B cell (primary cell): Measurements from ENCODE around the gene PGK2. TPM values are rescaled to one million over a fixed set of nuclear protein-coding genes. Genes with fewer than 3 reads are reported as not detected.
"Not testable (repeated sequence)": the region's sequence is repeated elsewhere in the genome, so short reads cannot be mapped to it uniquely, and the experiment has no call there.

ENCODE experiments used
- ATAC-seq: fragments of 200-7000 bp; cut with Tn5 transposase; one replicate; pipeline ENCODE4 v1.10.0; 2021; ENCODE audit warnings: low read depth, mild to moderate bottlenecking, moderate number of reproducible peaks, moderate library complexity
- CTCF ChIA-PET: fragments of 350-600 bp; sonication (Branson Sonifier 250); formaldehyde crosslinking; loops from one replicate; lab custom pipeline; 2021; ENCODE audit warnings: antibody characterized with exemption, inconsistent platforms; lab: Charles Lee
- POLR2A ChIA-PET: fragments of 350-600 bp; sonication (Branson Sonifier 250); formaldehyde crosslinking; loops from one replicate; lab custom pipeline; 2021; ENCODE audit warnings: antibody characterized with exemption; lab: Charles Lee
- DNase-seq: peaks from one replicate; pipeline ENCODE4 v3.0.0; 2013
- H2AFZ ChIP-seq: 2 replicates; pipeline ENCODE4 v1.6.1; 2012; ENCODE audit warnings: mild to moderate bottlenecking, low read depth, low read length; ENCODE audit not compliant: insufficient read depth, poor library complexity, severe bottlenecking
- H3K27ac ChIP-seq, 2 donors: 1 replicate in 1 of 2; 2 replicates in 1 of 2; pipeline ENCODE4 v1.5.1; 2012 to 2013; ENCODE audit warnings: low read length in 2 of 2, mild to moderate bottlenecking in 2 of 2, moderate library complexity in 1 of 2
- H3K27me3 ChIP-seq, 4 experiments: fragments of 200-600 bp in 1 of 4; sonication (generic) in 1 of 4; replicated peaks in 1 of 4; 1 replicate in 2 of 4; 2 replicates in 2 of 4; pipeline versions ENCODE4 v1.6.1 to v1.7.0; 2013 to 2016; ENCODE audit warnings: low read length in 3 of 4, mild to moderate bottlenecking in 2 of 4, mixed read lengths in 1 of 4, moderate library complexity in 1 of 4; ENCODE audit not compliant: insufficient read depth in 4 of 4, control insufficient read depth in 3 of 4; ENCODE audit errors: control extremely low read depth in 1 of 4
- H3K36me3 ChIP-seq, 2 experiments: replicated peaks in 1 of 2; 1 replicate in 1 of 2; 2 replicates in 1 of 2; pipeline versions ENCODE4 v1.6.1 to v1.7.1; 2013; ENCODE audit warnings: low read length in 1 of 2; ENCODE audit not compliant: insufficient read depth in 2 of 2, control insufficient read depth in 1 of 2; ENCODE audit errors: control extremely low read depth in 1 of 2, extremely low read depth in 1 of 2
- H3K4me1 ChIP-seq, 2 donors: fragments of 200-600 bp in 1 of 2; sonication (generic) in 1 of 2; 1 replicate in 1 of 2; 2 replicates in 1 of 2; pipeline versions ENCODE4 v1.5.1 to v1.6.1; 2013 to 2017; ENCODE audit warnings: low read length in 2 of 2; ENCODE audit not compliant: control insufficient read depth in 2 of 2, insufficient read depth in 2 of 2
- H3K4me2 ChIP-seq: replicated peaks from 2 replicates; pipeline ENCODE3; 2012; ENCODE audit warnings: mild to moderate bottlenecking, low read depth, low read length; ENCODE audit not compliant: poor library complexity, severe bottlenecking
- H3K4me3 ChIP-seq, 5 experiments: fragments of 200-600 bp in 1 of 5; sonication (generic) in 1 of 5; 1 replicate in 3 of 5; 2 replicates in 2 of 5; pipeline versions ENCODE4 v1.5.1 to v1.7.0; 2011 to 2016; ENCODE audit warnings: low read length in 4 of 5, mild to moderate bottlenecking in 4 of 5, low read depth in 2 of 5, control low read depth in 1 of 5, moderate library complexity in 1 of 5; ENCODE audit not compliant: insufficient read depth in 1 of 5; ENCODE audit errors: control extremely low read depth in 1 of 5, extremely low read depth in 1 of 5
- H3K79me2 ChIP-seq: fragments of 200-600 bp; sonication (generic); one replicate; pipeline ENCODE4 v1.6.0; 2016; ENCODE audit warnings: low read length; ENCODE audit not compliant: control insufficient read depth, insufficient read depth
- H3K9ac ChIP-seq: fragments of 200-600 bp; sonication (generic); 2 replicates; pipeline ENCODE4 v1.6.1; 2017; ENCODE audit warnings: mild to moderate bottlenecking, low read length, moderate library complexity
- H3K9me3 ChIP-seq, 3 donors: one replicate each; pipeline versions ENCODE4 v1.6.1 to v1.7.1; 2013; ENCODE audit warnings: low read length in 2 of 3; ENCODE audit not compliant: control insufficient read depth in 2 of 3, insufficient read depth in 1 of 3; ENCODE audit errors: control extremely low read depth in 1 of 3
- H4K20me1 ChIP-seq: 2 replicates; pipeline ENCODE4 v1.6.0; 2012; ENCODE audit warnings: mild to moderate bottlenecking, low read length; ENCODE audit not compliant: insufficient read depth, control insufficient read depth, poor library complexity, severe bottlenecking
- H3K27ac Mint-ChIP-seq: one replicate; pipeline ENCODE4 v1.8.0; 2021; ENCODE audit warnings: mixed read lengths
- H3K27me3 Mint-ChIP-seq: one replicate; pipeline ENCODE4 v1.8.0; 2021; ENCODE audit warnings: mixed read lengths
- H3K4me1 Mint-ChIP-seq: one replicate; pipeline ENCODE4 v1.8.0; 2021; ENCODE audit warnings: mixed read lengths
- H3K4me3 Mint-ChIP-seq: one replicate; pipeline ENCODE4 v1.8.0; 2021; ENCODE audit warnings: mixed read lengths
- H3K9me3 Mint-ChIP-seq: one replicate; pipeline ENCODE4 v1.8.0; 2022; ENCODE audit warnings: mixed read lengths; ENCODE audit not compliant: insufficient read depth
- EZH2 ChIP-seq: IDR thresholded peaks from 2 replicates; pipeline ENCODE4 v1.6.1; 2012; ENCODE audit warnings: borderline replicate concordance, low read depth, mild to moderate bottlenecking, moderate library complexity, low read length; ENCODE audit not compliant: insufficient read depth, poor library complexity, severe bottlenecking
- WGBS: methylation state at CpG from one replicate; pipeline ENCODE4 v1.1.5; 2013; ENCODE audit warnings: missing lambda C conversion rate; ENCODE audit not compliant: insufficient coverage; 5-methylcytosine and 5-hydroxymethylcytosine counted together
- intact Hi-C: fragments of 100-400 bp; cut with micrococcal nuclease; formaldehyde crosslinking; loops from one replicate; pipeline ENCODE4 v1.10.0; 2022
- polyA plus RNA-seq: library from polyadenylated mRNA; depleted of rRNA; stranded (reverse); fragments of >200 nt; gene quantifications from 2 replicates; pipeline ENCODE4 v1.2.3, GENCODE V29; 2012
- total RNA-seq, 2 donors: library from RNA; stranded (reverse); fragments of 120-200 nt in 1 of 2; gene quantifications; 1 replicate in 1 of 2; 2 replicates in 1 of 2; pipeline versions ENCODE4 v1.2.3 to v1.2.4, GENCODE V29; 2013 to 2022
- TF ChIP-seq, protein P1 (sequence below): fragments of 200-600 bp; IDR thresholded peaks from one replicate; pipeline ENCODE4 v1.8.0; 2022; ENCODE audit warnings: antibody characterized with exemption, mild to moderate bottlenecking

Gene PGK2
- total and polyA plus RNA-seq, 2 donors (not counting 1 experiment from before 2014, with no cell fraction given), result not detected

DNA sequence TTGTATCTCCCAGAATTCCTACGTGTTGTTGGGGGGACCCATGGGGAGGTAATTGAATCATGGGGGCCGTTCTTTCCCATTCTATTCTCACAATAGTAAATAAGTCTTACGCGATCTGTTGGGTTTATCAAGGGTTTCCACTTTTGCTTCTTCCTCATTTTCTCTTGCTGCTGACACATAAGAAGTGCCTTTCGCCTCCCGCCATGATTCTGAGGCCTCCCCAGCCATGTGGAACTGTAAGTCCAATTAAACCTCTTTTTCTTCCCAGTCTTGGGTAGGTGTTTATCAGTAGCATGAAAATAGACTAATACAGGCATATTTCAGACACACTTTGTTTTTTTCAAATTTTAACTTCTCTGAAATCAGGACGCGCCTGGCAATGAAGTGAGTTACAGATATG, 14.4 kb upstream of the PGK2 start:
- Histone ChIP-seq H3K9ac (no peak overlapping the region), H3K4me1 (no peaks in the 10 kb centered on the region), H3K27ac (no peak overlapping the region), H2AFZ (no peak overlapping the region), H3K27me3 (no peaks in the 10 kb centered on the region), H3K4me2 (no peak overlapping the region), H3K4me3 (no peak overlapping the region), H3K36me3 (no peaks in the 10 kb centered on the region), H3K9me3 (peaks cover 0 to 16% (median 0%) of the 10 kb centered on the region in 3 donors), H4K20me1 (no peaks in the 10 kb centered on the region), H3K79me2 (no peaks in the 10 kb centered on the region)
- H3K9me3 Mint-ChIP-seq, result peaks cover 3% of the 10 kb centered on the region
- no peak overlapping the region for H3K4me3 Mint-ChIP-seq
- ATAC-seq (no peak), DNase-seq (no peak)
- ChIA-PET CTCF (no interaction called here), POLR2A (no interaction called here)
- TF ChIP-seq EZH2, result no peak
- TF ChIP-seq, protein P1, sequence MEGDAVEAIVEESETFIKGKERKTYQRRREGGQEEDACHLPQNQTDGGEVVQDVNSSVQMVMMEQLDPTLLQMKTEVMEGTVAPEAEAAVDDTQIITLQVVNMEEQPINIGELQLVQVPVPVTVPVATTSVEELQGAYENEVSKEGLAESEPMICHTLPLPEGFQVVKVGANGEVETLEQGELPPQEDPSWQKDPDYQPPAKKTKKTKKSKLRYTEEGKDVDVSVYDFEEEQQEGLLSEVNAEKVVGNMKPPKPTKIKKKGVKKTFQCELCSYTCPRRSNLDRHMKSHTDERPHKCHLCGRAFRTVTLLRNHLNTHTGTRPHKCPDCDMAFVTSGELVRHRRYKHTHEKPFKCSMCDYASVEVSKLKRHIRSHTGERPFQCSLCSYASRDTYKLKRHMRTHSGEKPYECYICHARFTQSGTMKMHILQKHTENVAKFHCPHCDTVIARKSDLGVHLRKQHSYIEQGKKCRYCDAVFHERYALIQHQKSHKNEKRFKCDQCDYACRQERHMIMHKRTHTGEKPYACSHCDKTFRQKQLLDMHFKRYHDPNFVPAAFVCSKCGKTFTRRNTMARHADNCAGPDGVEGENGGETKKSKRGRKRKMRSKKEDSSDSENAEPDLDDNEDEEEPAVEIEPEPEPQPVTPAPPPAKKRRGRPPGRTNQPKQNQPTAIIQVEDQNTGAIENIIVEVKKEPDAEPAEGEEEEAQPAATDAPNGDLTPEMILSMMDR, result no peak
- H3K27ac Mint-ChIP-seq, result no peak overlapping the region
- no peaks in the 10 kb centered on the region for H3K4me1 Mint-ChIP-seq
- no CpG with 5 or more reads among the region's 8 CpGs for WGBS
- intact Hi-C loops, result no loop called here
- H3K27me3 Mint-ChIP-seq, result no peaks in the 10 kb centered on the region

DNA sequence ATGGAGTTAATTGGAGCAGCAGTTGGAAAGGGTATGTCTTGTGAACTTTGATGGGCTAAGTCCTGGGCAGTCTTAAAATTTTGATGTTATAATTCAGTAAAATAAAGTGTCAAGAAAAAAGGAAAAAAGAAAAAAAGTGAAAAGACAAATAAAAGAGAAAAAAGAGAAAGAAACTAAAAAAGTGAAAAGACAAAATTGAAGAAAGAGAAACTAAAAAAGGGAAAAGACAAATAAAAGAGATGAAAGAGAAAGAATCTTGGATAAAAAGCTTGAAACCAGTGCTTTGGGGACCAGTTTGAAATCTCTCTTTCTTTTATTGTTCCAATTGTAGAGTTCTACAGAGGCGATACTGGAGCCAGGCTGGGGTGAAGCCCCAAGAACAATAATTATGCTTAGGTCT, 12.0 kb upstream of the PGK2 start:
- ATAC-seq (no peak), DNase-seq (no peak)
- 100% methylated on average over 1 of the region's 1 CpG for WGBS
- Histone ChIP-seq H3K27ac (no peak overlapping the region), H3K27me3 (no peaks in the 10 kb centered on the region), H4K20me1 (no peaks in the 10 kb centered on the region), H3K4me2 (no peak overlapping the region), H3K9me3 (peaks cover 0 to 4% (median 0%) of the 10 kb centered on the region in 3 donors), H3K4me1 (no peaks in the 10 kb centered on the region), H2AFZ (no peak overlapping the region), H3K4me3 (no peak overlapping the region), H3K36me3 (no peaks in the 10 kb centered on the region), H3K79me2 (no peaks in the 10 kb centered on the region), H3K9ac (no peak overlapping the region)
- no peaks in the 10 kb centered on the region for H3K27me3 Mint-ChIP-seq
- POLR2A ChIA-PET, result no interaction called here
- H3K4me1 Mint-ChIP-seq, result no peaks in the 10 kb centered on the region
- TF ChIP-seq, protein P1, result no peak
- TF ChIP-seq EZH2, result no peak
- H3K4me3 Mint-ChIP-seq, result no peak overlapping the region
- no peak overlapping the region for H3K27ac Mint-ChIP-seq
- intact Hi-C loops, result no loop called here
- CTCF ChIA-PET, result no interaction called here
- no peaks in the 10 kb centered on the region for H3K9me3 Mint-ChIP-seq

DNA sequence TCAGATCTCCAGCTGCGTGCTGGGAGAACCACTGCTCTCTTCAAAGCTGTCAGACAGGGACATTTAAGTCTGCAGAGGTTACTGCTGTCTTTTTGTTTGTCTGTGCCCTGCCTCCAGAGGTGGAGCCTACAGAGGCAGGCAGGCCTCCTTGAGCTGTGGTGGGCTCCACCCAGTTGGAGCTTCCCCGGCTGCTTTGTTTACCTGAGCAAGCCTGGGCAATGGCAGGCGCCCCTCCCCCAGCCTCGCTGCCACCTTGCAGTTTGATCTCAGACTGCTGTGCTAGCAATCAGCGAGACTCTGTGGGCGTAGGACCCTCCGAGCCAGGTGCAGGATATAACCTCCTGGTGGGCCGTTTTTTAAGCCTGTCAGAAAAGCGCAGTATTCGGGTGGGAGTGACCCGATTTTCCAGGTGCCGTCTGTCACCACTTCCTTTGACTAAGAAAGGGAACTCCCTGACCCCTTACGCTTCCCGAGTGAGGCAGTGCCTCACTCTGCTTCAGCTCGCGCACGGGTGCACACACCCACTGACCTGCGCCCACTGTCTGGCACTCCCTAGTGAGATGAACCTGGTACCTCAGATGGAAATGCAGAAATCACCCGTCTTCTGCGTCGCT, 9.9 kb upstream of the PGK2 start:
- H3K4me1 ChIP-seq, H3K27me3 ChIP-seq, H3K4me3 Mint-ChIP-seq, DNase-seq, H3K27ac Mint-ChIP-seq, H3K27me3 Mint-ChIP-seq, intact Hi-C loops, H3K27ac ChIP-seq, H3K36me3 ChIP-seq, H3K79me2 ChIP-seq, H3K9me3 Mint-ChIP-seq, H4K20me1 ChIP-seq, H2AFZ ChIP-seq, H3K4me1 Mint-ChIP-seq, H3K4me3 ChIP-seq, POLR2A ChIA-PET, ATAC-seq, H3K9me3 ChIP-seq, H3K4me2 ChIP-seq, CTCF ChIA-PET, H3K9ac ChIP-seq: not testable (repeated sequence)
- WGBS, result 92% methylated on average over 15 of the region's 21 CpGs
